GM18502 (cell line): ENCODE measurements around the gene LOXHD1.

Experiments used
- ATAC-seq: cut with Tn5 transposase; IDR thresholded peaks from one replicate; pipeline ENCODE4 v1.9.1; 2021; ENCODE audit warnings: mild to moderate bottlenecking; ENCODE audit not compliant: unreplicated experiment, poor library complexity

LOXHD1 gene

DNA sequence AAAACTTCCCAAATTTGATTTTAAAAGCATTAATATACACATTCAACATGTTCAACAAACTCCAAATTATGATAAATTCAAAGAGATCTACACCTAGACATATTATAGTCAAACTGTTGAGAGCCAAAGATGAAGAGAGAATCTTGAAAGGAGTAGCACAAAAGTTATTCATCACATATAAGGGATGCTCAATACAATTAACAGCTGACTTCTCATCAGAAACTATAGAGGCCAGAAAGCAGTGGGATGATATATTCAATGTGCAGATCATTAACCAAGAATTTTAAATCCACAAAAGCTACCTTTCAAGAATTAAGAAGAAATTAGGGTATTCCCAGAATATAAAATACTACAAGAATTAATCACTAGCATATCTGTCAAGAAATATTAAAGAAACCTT lies 75.4 kb downstream of the LOXHD1 start:
- no peak for ATAC-seq

DNA sequence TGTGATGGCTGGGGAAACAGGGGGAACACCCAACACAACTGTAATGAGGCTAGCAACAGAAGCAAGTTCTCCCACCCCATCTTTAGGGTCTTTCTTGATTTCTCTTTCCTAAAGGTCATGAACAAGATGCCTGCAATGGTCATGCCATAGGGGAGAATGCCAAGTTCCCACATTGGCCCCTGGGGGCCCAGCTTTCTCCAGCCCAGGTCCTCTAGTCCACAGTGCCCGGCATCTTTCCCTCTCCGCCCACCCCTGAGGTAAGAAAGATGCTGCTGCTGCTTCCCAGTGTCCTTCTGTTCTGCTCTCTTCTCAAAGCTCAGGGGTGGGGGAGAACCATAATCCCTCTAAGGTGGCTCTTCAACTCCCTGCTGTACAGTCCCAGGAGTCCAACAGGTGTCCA lies 78.0 kb downstream of the LOXHD1 start:
- no peak for ATAC-seq

GRCh38 chr18:46577546-46577945 lies 79.5 kb downstream of the LOXHD1 start:
- ATAC-seq = no peak

- ATAC-seq = no peak
These were observed 81.2 kb downstream of the LOXHD1 start for GRCh38 chr18:46575851-46576250.

GRCh38 chr18:46574743-46575115 lies 82.3 kb downstream of the LOXHD1 start:
- ATAC-seq = no peak

DNA sequence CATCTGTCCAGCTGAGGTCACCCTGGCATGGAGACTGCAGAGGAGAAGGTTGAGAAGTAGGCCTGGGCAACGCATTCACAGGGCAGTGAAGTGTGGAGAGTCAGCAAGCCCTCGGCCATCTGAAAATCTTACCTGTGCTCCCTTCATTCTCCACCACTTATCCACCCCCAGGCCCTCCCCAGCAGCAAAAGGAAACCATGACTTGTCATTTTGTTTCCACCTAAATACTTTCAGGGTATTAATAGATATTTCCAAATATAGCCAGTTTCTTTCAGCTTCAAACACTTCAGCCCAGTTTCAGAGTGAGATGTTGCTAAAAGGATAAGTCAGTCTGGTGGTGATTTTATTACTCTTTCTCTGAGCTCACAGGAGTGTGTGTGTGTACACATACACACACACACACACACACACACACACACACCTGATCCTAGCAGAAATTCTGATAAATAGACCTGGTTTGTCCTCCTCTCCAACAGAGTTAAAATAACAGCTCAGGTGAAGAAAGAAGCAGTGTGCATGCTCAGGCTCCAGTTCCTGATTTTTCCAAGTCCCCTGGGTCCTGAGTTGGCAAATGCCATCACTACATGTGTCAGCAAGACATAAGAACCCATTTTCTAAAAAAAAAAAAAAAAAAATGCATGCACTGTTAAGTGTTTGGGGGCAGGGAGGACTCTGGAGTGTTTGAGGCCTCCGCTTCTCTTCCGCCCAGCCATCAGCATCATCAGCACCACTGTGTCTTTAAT lies 82.8 kb downstream of the LOXHD1 start:
- no peak for ATAC-seq

DNA sequence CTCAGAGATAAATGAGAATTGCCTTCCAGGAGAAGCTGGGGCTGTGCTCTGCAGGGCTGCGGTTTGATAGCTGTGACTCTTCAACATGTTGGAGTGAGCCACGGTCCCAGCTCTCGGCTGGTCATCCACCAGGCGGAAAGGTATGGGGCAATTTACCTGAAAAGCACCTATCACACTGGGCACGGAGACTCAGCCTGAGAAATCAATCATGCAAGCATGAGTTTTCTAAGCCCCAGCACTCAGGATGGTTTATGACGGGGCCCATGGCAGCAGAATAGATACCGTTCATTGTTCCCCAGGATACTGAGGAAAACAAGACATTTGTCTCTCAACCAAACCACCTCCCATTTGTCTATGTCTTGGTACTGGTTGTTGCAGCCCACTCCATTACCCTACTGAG lies 83.9 kb downstream of the LOXHD1 start:
- ATAC-seq = no peak

- no peak for ATAC-seq
These were observed 85.3 kb downstream of the LOXHD1 start for GRCh38 chr18:46571756-46572155.

- ATAC-seq = no peak
These were observed 86.4 kb downstream of the LOXHD1 start for GRCh38 chr18:46570666-46571065.

- no peak for ATAC-seq
These were observed 86.9 kb downstream of the LOXHD1 start for GRCh38 chr18:46570134-46570533.

DNA sequence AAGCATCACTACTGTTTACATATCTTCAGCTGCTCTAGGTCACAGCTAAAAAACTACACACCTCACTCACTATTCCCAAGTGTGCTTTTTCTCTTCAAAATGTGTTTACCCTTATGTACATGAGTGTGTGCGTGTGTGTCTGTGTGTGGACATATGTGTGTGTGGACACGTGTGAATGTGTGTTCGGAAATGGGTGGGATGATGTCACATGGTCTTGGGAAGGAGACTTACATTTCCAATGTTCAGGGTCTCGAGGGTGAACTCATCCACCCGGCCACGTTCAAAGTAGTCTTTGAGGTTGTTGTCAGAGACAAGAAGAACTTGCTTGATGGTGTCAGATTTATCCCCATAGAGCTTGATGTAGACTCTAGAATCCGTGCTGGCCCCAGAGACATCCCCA lies 87.8 kb downstream of the LOXHD1 start:
- ATAC-seq = no peak

DNA sequence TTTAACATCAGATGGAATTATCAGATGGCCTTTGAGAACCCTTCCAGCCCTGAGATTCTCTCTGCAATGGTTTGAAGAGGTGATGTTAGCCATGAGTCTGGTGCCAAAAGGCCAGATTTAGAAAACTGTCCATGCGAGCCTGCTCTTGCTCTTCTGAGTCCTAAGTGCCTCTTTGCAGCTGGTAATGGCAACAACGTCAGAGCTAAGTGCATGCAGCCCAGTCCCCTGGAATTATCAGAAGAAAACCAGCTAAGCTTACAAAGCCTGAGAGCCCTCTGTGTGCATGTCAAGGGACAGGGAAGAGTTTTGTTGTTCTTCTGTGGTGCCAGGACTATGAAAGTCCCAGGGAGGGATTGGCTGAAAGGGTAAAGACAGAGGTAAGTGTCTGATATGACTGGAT lies 89.8 kb downstream of the LOXHD1 start:
- no peak for ATAC-seq

- no peak for ATAC-seq
These were observed 90.9 kb downstream of the LOXHD1 start for GRCh38 chr18:46566111-46566510.

DNA sequence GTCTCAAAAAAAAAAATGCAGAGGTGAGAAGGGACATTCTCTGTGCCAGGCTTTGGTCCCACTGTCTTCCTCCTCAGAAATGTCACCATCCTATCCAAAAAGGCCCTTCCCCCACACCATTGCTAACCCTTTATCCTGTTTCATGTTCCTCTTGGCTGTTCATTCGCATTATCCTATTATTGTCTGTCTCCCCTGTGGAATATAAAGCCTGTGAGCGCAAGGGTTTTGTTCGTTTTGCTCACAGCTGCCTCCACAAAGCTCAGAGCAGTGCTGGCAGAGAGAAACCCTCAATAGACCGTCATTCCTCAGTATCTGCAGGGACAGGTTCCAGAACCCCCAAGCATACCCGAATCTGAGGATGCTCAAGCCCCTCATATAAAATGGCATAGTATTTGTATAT lies 91.8 kb downstream of the LOXHD1 start:
- ATAC-seq = no peak

GRCh38 chr18:46563317-46563716 lies 93.7 kb downstream of the LOXHD1 start:
- no peak for ATAC-seq

- no peak for ATAC-seq
These were observed 94.3 kb downstream of the LOXHD1 start for GRCh38 chr18:46562674-46563192.

- ATAC-seq = no peak
These were observed 96.4 kb downstream of the LOXHD1 start for GRCh38 chr18:46560671-46561045.

DNA sequence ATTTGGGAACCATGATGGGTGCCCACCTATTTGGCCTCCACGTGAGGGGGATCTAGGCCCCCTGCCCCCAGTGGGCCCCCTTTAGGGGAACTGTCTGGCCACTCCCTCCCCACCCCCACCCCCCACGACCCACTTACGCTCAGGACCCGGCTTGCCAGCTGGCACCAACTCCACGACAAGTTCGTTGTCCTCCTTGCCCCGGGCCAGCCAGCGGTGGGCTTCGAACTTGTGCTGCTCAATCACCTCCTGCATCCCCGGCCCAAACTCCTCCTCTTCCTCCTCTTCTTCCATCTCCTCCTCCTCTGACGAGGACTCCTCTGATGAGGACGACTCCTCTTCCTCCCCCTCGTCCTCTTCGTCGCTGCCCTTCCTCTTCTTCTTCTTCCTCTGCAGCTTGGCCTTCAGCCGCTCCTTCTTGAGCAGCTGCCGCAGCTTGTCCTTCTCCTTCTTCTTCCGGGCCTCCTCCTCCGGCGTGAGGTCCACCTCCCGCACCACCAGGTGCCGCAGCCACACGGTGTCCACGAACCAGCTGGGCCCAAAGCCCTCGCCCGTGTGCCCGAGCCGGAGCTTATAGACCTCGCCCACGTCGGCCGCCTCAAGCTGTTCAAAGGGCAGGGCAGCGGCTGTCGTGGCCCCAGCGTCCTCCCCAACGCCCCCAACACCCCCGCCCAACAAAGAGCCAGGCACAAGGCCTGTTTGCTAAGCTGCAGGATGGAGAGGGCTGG lies 96.9 kb downstream of the LOXHD1 start:
- no peak for ATAC-seq

DNA sequence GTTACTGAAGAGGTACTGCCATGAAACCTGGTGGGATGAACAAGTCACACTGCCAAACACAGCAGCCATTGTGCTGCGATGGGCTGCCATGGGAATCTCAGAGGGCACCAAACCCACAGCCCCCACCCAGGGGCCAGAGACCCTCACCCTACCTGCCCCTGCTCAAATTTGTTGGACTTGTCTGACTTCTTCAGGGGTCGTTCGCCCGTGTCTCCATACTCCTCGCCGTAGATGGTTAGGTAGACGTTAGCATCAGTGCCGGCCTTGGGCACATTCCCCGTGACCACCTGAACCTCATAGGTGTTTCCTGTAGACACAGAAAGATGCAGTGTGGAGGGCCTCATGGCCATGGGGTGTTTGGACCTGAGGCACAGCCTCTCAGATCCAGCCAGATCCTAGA lies 97.7 kb downstream of the LOXHD1 start:
- ATAC-seq = no peak

DNA sequence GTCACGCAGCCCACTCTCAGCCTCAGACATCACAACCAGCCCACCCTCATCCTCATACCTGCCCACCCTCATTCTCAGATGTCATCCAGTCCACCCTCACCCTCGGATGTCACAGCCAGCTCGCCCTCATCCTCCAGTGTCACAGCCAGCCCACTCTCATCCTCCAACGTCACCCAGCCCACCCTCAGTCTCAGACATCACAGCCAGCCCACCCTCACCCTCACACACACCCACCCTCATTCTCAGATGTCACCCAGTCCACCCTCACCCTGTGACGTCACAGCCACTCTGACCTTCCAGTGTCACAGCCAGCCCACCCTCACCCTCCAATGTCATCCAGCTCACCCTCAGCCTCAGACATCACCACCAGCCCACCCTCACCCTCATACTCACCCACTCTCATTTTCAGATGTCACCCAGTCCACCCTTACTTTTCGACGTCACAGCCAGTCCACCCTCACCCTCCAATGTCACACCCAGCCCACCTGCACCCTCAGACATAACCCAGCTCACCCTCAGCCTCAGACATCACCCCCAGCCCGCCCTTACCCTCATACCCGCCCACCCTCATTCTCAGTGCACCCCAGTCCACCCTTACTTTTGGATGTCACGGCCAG lies 100.3 kb downstream of the LOXHD1 start:
- no peak for ATAC-seq

GRCh38 chr18:46555724-46556123 lies 101.3 kb downstream of the LOXHD1 start:
- no peak for ATAC-seq
